GM12873 (cell line): ENCODE measurements around the gene CLIC4.

Experiments used
- CTCF ChIP-seq: IDR thresholded peaks from 2 replicates; pipeline ENCODE4 v1.5.1; 2012; ENCODE audit warnings: low read depth, mild to moderate bottlenecking, moderate library complexity, low read length, control low read depth; ENCODE audit not compliant: insufficient read depth; ENCODE audit errors: missing control alignments

CLIC4 gene

GRCh38 chr1:24737368-24738117 lies 7.7 kb upstream of the CLIC4 start:
- TF ChIP-seq CTCF: no peak

- TF ChIP-seq CTCF: no peak
Measured at GRCh38 chr1:24739241-24739640, 6.0 kb upstream of the CLIC4 start.

- no peak for TF ChIP-seq CTCF
Measured at GRCh38 chr1:24742090-24742938, 2.9 kb upstream of the CLIC4 start.

- TF ChIP-seq CTCF: no peak
Measured at GRCh38 chr1:24743404-24744211, 1.6 kb upstream of the CLIC4 start.

- TF ChIP-seq CTCF: no peak
Measured at GRCh38 chr1:24745711-24746413, 615 bp downstream of the CLIC4 start.

GRCh38 chr1:24748191-24749121 lies 3.2 kb downstream of the CLIC4 start:
- TF ChIP-seq CTCF: peak; percentile 22
